SK-N-SH (cell line): ENCODE measurements around the gene TNFRSF18. TPM values are rescaled to one million over a fixed set of nuclear protein-coding genes. Genes with fewer than 3 reads are reported as not detected.

ENCODE experiments used
- CTCF ChIA-PET: fragments of 300-600, 350-600 bp; formaldehyde crosslinking; extraction: SDS; loops from one replicate; lab custom pipeline; 2021; lab: Yijun Ruan, JAX
- POLR2A ChIA-PET: fragments of 350-600 bp; sonication (Branson Sonifier 250); formaldehyde crosslinking; extraction: SDS; loops from one replicate; lab custom pipeline; 2020; ENCODE audit warnings: antibody characterized with exemption, inconsistent platforms; lab: Yijun Ruan, JAX
- DNase-seq: peaks from one replicate; pipeline ENCODE4 v3.0.0; 2012
- H2AFZ ChIP-seq: fragments of 200-600 bp; sonication (generic); 2 replicates; pipeline ENCODE4 v1.8.1; 2016; ENCODE audit warnings: antibody characterized with exemption, mild to moderate bottlenecking, low read depth
- H3F3A ChIP-seq: fragments of 200-600 bp; sonication (generic); replicated peaks from 2 replicates; pipeline ENCODE3; 2016; ENCODE audit warnings: antibody characterized with exemption, mild to moderate bottlenecking; ENCODE audit not compliant: insufficient read depth
- H3K27ac ChIP-seq, 2 experiments: fragments of 200-500 bp in 1 of 2; fragments of 200-600 bp in 1 of 2; sonication (Bioruptor generic) in 1 of 2; sonication (generic), shearing (Covaris generic) in 1 of 2; 2 replicates each; pipeline versions ENCODE4 v1.5.1 to v1.6.1; 2014 to 2016; ENCODE audit warnings: low read depth in 2 of 2, inconsistent platforms in 1 of 2, low read length in 1 of 2, mild to moderate bottlenecking in 1 of 2, mixed read lengths in 1 of 2
- H3K27me3 ChIP-seq: fragments of 200-600 bp; sonication (generic), shearing (Covaris generic); 2 replicates; pipeline ENCODE4 v1.6.1; 2016; ENCODE audit warnings: mixed run types; ENCODE audit not compliant: insufficient read depth
- H3K36me3 ChIP-seq, 2 experiments: fragments of 200-500 bp in 1 of 2; fragments of 200-600 bp in 1 of 2; sonication (Bioruptor generic) in 1 of 2; sonication (generic) in 1 of 2; replicated peaks in 1 of 2; 2 replicates each; pipeline versions ENCODE3 to v1.5.1; 2014 to 2016; ENCODE audit warnings: low read length in 1 of 2, mild to moderate bottlenecking in 1 of 2; ENCODE audit not compliant: insufficient read depth in 2 of 2, control insufficient read depth in 1 of 2
- H3K4me1 ChIP-seq, 2 experiments: fragments of 200-500 bp in 1 of 2; fragments of 200-600 bp in 1 of 2; sonication (Bioruptor generic) in 1 of 2; sonication (generic), shearing (Covaris generic) in 1 of 2; 2 replicates each; pipeline versions ENCODE4 v1.5.1 to v1.6.1; 2014 to 2016; ENCODE audit warnings: low read depth in 1 of 2, low read length in 1 of 2, mixed run types in 1 of 2; ENCODE audit not compliant: insufficient read depth in 2 of 2, control insufficient read depth in 1 of 2
- H3K4me2 ChIP-seq: fragments of 200-600 bp; sonication (generic), shearing (Covaris generic); 2 replicates; pipeline ENCODE4 v1.6.1; 2017; ENCODE audit warnings: mixed run types
- H3K4me3 ChIP-seq, 2 experiments: fragments of 200-500 bp in 1 of 2; fragments of 200-600 bp in 1 of 2; sonication (Bioruptor generic) in 1 of 2; sonication (generic), shearing (Covaris generic) in 1 of 2; 2 replicates each; pipeline versions ENCODE4 v1.5.1 to v1.8.1; 2014 to 2016; ENCODE audit warnings: low read depth in 2 of 2, inconsistent platforms in 1 of 2, low read length in 1 of 2, mild to moderate bottlenecking in 1 of 2, mixed read lengths in 1 of 2, moderate library complexity in 1 of 2
- H3K79me2 ChIP-seq: fragments of 200-600 bp; sonication (generic); 2 replicates; pipeline ENCODE4 v1.8.1; 2017; ENCODE audit warnings: mild to moderate bottlenecking; ENCODE audit not compliant: insufficient read depth
- H3K9ac ChIP-seq: fragments of 200-600 bp; sonication (generic); 2 replicates; pipeline ENCODE4 v1.6.1; 2017; ENCODE audit warnings: mixed run types
- H3K9me2 ChIP-seq: fragments of 200-600 bp; sonication (generic); 2 replicates; pipeline ENCODE4 v1.6.1; 2017; ENCODE audit warnings: mixed run types
- H3K9me3 ChIP-seq: fragments of 200-600 bp; sonication (generic); 2 replicates; pipeline ENCODE4 v1.6.1; 2017; ENCODE audit warnings: mixed run types, mild to moderate bottlenecking, moderate library complexity
- H4K20me1 ChIP-seq: fragments of 200-600 bp; sonication (generic); 2 replicates; pipeline ENCODE4 v1.6.1; 2017; ENCODE audit warnings: mild to moderate bottlenecking, mixed run types; ENCODE audit not compliant: insufficient read depth
- CHD2 ChIP-seq: fragments of 150-350 bp; IDR thresholded peaks from 2 replicates; pipeline ENCODE4 v1.6.1; 2018; ENCODE audit warnings: low read length; ENCODE audit not compliant: partially characterized antibody
- CTCF ChIP-seq: fragments of 200-600 bp; sonication (generic); IDR thresholded peaks from 2 replicates; pipeline ENCODE4 v1.6.1; 2017; ENCODE audit warnings: antibody characterized with exemption, mild to moderate bottlenecking, moderate library complexity
- ELF1 ChIP-seq: IDR thresholded peaks from 2 replicates; pipeline ENCODE4 v1.4.0; 2012
- EP300 ChIP-seq, 2 experiments: IDR thresholded peaks; 2 replicates each; pipeline versions ENCODE4 v1.4.0 to v1.6.1; 2012; ENCODE audit warnings: borderline replicate concordance in 1 of 2, low read depth in 1 of 2, low read length in 1 of 2
- FOXJ3 ChIP-seq: sonication (generic); formaldehyde crosslinking; IDR thresholded peaks from 2 replicates; pipeline ENCODE4 v1.5.1; 2020; ENCODE audit warnings: mild to moderate bottlenecking, missing genetic modification reagents
- FOXM1 ChIP-seq: IDR thresholded peaks from 2 replicates; pipeline ENCODE4 v1.4.0; 2012; ENCODE audit warnings: low read depth, mild to moderate bottlenecking
- GATA2 ChIP-seq: sonication (generic); formaldehyde crosslinking; IDR thresholded peaks from 2 replicates; pipeline ENCODE4 v1.5.0; 2020; ENCODE audit warnings: mild to moderate bottlenecking, missing genetic modification reagents
- IRF3 ChIP-seq: fragments of 150-350 bp; IDR thresholded peaks from 2 replicates; pipeline ENCODE4 v1.6.1; 2016; ENCODE audit warnings: mild to moderate bottlenecking, low read depth, low read length
- MAX ChIP-seq: IDR thresholded peaks from 2 replicates; pipeline ENCODE4 v1.4.0; 2012; ENCODE audit warnings: low read depth
- MEF2A ChIP-seq: IDR thresholded peaks from 2 replicates; pipeline ENCODE4 v1.4.0; 2012; ENCODE audit warnings: low read depth, borderline replicate concordance
- NRF1 ChIP-seq: IDR thresholded peaks from 2 replicates; pipeline ENCODE4 v1.6.1; 2012; ENCODE audit warnings: low read depth, mild to moderate bottlenecking, low read length
- RCOR1 ChIP-seq: fragments of 150-350 bp; IDR thresholded peaks from 2 replicates; pipeline ENCODE4 v1.6.1; 2017; ENCODE audit warnings: antibody characterized with exemption, low read length
- REST ChIP-seq: IDR thresholded peaks from 2 replicates; pipeline ENCODE4 v1.6.1; 2012; ENCODE audit warnings: mild to moderate bottlenecking, low read depth, low read length, moderate library complexity
- SIN3A ChIP-seq: IDR thresholded peaks from 2 replicates; pipeline ENCODE4 v1.6.1; 2012; ENCODE audit warnings: low read depth, mild to moderate bottlenecking, low read length, moderate library complexity, borderline replicate concordance
- SMC3 ChIP-seq: IDR thresholded peaks from 2 replicates; pipeline ENCODE4 v1.6.1; 2012; ENCODE audit warnings: low read depth, low read length, improper control_type of control experiment
- TAF1 ChIP-seq: IDR thresholded peaks from 2 replicates; pipeline ENCODE4 v1.6.1; 2012; ENCODE audit warnings: low read depth, mild to moderate bottlenecking, low read length, moderate library complexity, borderline replicate concordance
- TCF12 ChIP-seq: IDR thresholded peaks from 2 replicates; pipeline ENCODE4 v1.4.0; 2012
- TEAD4 ChIP-seq: IDR thresholded peaks from 2 replicates; pipeline ENCODE4 v1.4.0; 2012; ENCODE audit warnings: mild to moderate bottlenecking, borderline replicate concordance; ENCODE audit not compliant: insufficient read depth
- USF1 ChIP-seq: IDR thresholded peaks from 2 replicates; pipeline ENCODE4 v1.4.0; 2012; ENCODE audit warnings: low read depth, borderline replicate concordance
- YY1 ChIP-seq: IDR thresholded peaks from 2 replicates; pipeline ENCODE4 v1.4.0; 2012; ENCODE audit warnings: low read depth, mild to moderate bottlenecking
- WGBS: methylation state at CpG from one replicate; pipeline ENCODE4 v1.1.6; 2017; ENCODE audit warnings: low lambda C conversion rate; 5-methylcytosine and 5-hydroxymethylcytosine counted together
- polyA plus RNA-seq, 3 experiments: library from polyadenylated mRNA; depleted of rRNA; stranded (reverse); fragments of >200 nt; gene quantifications; 2 replicates each; pipeline ENCODE4 v1.2.3, GENCODE V29; 2012

Gene TNFRSF18
- polyA plus RNA-seq, 1 of the 3 experiments (the other 2 are of a cell fraction): 0.05 TPM

GRCh38 chr1:1245817-1246576, 39.6 kb upstream of the TNFRSF18 start:
- no peak overlapping the region for H3K27ac ChIP-seq
- WGBS: 33% methylated on average over 8 of the region's 45 CpGs
- H2AFZ ChIP-seq: no peak overlapping the region
- H3K27me3 ChIP-seq: no peaks in the 10 kb centered on the region
- H3K4me1 ChIP-seq: no peaks in the 10 kb centered on the region; a peak in 1 of 4 replicates
- no peaks in the 10 kb centered on the region for H3F3A ChIP-seq
- DNase-seq: no peak
- TF ChIP-seq YY1: no peak
- TF ChIP-seq SIN3A: no peak
- TF ChIP-seq USF1: no peak
- TF ChIP-seq FOXJ3: no peak
- no peak for TF ChIP-seq GATA2 (CRISPR knock-in tag)
- no peak for TF ChIP-seq TCF12
- TF ChIP-seq REST: no peak
- TF ChIP-seq TEAD4: no peak
- TF ChIP-seq RCOR1: no peak
- TF ChIP-seq IRF3: no peak
- no peak for TF ChIP-seq MAX
- no peak for TF ChIP-seq FOXM1
- TF ChIP-seq EP300 (IDR thresholded peaks at IDR 0.05; ENCODE audit: borderline replicate concordance in 1 of 2, low read depth in 1 of 2, low read length in 1 of 2): no peak
- no peak for TF ChIP-seq CHD2
- TF ChIP-seq MEF2A: no peak
- no peak for TF ChIP-seq ELF1
- no peak for TF ChIP-seq SMC3
- no peak for TF ChIP-seq CTCF
- TF ChIP-seq TAF1: no peak
- TF ChIP-seq NRF1: no peak
- no peaks in the 10 kb centered on the region for H3K9me2 ChIP-seq
- H3K79me2 ChIP-seq: no peaks in the 10 kb centered on the region
- no peak overlapping the region for H3K4me2 ChIP-seq
- CTCF ChIA-PET: interaction anchor here (1.2 to 3.3 kb wide), 2 partner anchors 9 to 124 kb away, joined by 3 to 19 read pairs; no protein-coding TSS in a partner anchor
- no peaks in the 10 kb centered on the region for H3K9me3 ChIP-seq
- no peaks in the 10 kb centered on the region for H4K20me1 ChIP-seq
- no peak overlapping the region for H3K9ac ChIP-seq
- no peak overlapping the region for H3K4me3 ChIP-seq
- POLR2A ChIA-PET: no interaction called here
- H3K36me3 ChIP-seq: no peaks in the 10 kb centered on the region
